ENCODE data around the gene PTPN11. TPM values are rescaled to one million over a fixed set of nuclear protein-coding genes. Genes with fewer than 3 reads are reported as not detected.
A peak's percentile ranks its signal among the peaks of the same experiment; 100 is the strongest.

PTPN11 gene
- total and polyA plus RNA-seq, 2 experiments from 2014 or later = 87.0 to 94.7 TPM

DNA sequence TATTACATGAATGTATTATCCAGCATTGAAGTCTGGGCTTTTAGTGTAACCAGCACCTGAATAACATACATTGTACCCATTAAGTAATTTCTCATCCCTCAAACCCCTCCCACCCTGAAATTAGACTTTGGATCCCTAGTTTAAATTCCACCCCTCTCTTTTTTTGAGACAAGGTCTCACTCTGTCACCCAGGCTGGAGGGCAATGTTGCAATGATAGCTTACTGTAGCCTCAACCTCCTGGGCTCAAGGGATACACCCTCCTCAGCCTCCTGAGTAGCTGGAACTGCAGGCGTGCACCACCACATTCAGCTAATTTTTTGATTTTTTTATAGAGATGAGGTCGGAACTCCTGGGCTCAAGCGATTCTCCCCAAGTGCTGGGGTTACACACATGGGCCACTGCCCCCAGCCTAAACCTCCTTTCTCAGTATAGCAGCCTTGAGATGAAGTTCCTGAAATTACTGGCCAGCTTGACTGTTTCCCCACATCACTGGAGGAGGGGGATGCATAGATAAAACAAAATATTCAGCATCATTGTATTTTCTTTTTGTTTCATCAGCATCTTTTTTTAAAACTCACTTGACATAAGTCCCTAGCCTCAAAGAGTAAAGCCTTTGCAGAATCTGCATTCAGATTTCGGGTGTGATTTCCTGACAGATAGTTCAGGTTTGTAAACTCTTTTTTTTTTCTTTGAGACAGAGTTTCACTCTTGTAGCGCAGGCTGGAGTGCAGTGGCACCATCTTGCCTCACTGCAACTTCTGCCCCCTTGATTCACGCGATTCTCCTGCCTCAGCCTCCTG is 7.0 kb downstream of the PTPN11 start:
- Histone ChIP-seq H3F3A (replicated peaks; ENCODE audit: low read depth) (0 out of 2 replicates have a peak, but pooled peaks cover under 1% of the 10 kb centered on the region), H3K36me3 (ENCODE audit: insufficient read depth) (no peaks in the 10 kb centered on the region), H2AFZ (no peak overlapping the region), H3K27me3 (ENCODE audit: insufficient read depth) (no peaks in the 10 kb centered on the region), H3K4me3 (no peak overlapping the region), H3K79me2 (replicated peaks; ENCODE audit: insufficient read depth) (peaks cover 99% of the 10 kb centered on the region), H3K4me1 (ENCODE audit: insufficient read depth) (peaks cover 6% of the 10 kb centered on the region; the same call in 1 of the 2 replicates), H3K9me2 (ENCODE audit: insufficient read depth) (no peaks in the 10 kb centered on the region), H4K20me1 (replicated peaks; ENCODE audit: insufficient read depth) (peaks cover 64% of the 10 kb centered on the region), H3K4me2 (no peak overlapping the region), H3K27ac (ENCODE audit: low read depth) (0 out of 2 replicates have a peak overlapping the region, but pooled peaks have one; percentile 32)
- no peak for TF ChIP-seq EZH2phosphoT487 (IDR thresholded peaks at IDR 0.05; ENCODE audit: unreplicated experiment)
- TF ChIP-seq NANOG (IDR thresholded peaks at IDR 0.05; ENCODE audit: borderline replicate concordance) = no peak
- TF ChIP-seq, protein P1, sequence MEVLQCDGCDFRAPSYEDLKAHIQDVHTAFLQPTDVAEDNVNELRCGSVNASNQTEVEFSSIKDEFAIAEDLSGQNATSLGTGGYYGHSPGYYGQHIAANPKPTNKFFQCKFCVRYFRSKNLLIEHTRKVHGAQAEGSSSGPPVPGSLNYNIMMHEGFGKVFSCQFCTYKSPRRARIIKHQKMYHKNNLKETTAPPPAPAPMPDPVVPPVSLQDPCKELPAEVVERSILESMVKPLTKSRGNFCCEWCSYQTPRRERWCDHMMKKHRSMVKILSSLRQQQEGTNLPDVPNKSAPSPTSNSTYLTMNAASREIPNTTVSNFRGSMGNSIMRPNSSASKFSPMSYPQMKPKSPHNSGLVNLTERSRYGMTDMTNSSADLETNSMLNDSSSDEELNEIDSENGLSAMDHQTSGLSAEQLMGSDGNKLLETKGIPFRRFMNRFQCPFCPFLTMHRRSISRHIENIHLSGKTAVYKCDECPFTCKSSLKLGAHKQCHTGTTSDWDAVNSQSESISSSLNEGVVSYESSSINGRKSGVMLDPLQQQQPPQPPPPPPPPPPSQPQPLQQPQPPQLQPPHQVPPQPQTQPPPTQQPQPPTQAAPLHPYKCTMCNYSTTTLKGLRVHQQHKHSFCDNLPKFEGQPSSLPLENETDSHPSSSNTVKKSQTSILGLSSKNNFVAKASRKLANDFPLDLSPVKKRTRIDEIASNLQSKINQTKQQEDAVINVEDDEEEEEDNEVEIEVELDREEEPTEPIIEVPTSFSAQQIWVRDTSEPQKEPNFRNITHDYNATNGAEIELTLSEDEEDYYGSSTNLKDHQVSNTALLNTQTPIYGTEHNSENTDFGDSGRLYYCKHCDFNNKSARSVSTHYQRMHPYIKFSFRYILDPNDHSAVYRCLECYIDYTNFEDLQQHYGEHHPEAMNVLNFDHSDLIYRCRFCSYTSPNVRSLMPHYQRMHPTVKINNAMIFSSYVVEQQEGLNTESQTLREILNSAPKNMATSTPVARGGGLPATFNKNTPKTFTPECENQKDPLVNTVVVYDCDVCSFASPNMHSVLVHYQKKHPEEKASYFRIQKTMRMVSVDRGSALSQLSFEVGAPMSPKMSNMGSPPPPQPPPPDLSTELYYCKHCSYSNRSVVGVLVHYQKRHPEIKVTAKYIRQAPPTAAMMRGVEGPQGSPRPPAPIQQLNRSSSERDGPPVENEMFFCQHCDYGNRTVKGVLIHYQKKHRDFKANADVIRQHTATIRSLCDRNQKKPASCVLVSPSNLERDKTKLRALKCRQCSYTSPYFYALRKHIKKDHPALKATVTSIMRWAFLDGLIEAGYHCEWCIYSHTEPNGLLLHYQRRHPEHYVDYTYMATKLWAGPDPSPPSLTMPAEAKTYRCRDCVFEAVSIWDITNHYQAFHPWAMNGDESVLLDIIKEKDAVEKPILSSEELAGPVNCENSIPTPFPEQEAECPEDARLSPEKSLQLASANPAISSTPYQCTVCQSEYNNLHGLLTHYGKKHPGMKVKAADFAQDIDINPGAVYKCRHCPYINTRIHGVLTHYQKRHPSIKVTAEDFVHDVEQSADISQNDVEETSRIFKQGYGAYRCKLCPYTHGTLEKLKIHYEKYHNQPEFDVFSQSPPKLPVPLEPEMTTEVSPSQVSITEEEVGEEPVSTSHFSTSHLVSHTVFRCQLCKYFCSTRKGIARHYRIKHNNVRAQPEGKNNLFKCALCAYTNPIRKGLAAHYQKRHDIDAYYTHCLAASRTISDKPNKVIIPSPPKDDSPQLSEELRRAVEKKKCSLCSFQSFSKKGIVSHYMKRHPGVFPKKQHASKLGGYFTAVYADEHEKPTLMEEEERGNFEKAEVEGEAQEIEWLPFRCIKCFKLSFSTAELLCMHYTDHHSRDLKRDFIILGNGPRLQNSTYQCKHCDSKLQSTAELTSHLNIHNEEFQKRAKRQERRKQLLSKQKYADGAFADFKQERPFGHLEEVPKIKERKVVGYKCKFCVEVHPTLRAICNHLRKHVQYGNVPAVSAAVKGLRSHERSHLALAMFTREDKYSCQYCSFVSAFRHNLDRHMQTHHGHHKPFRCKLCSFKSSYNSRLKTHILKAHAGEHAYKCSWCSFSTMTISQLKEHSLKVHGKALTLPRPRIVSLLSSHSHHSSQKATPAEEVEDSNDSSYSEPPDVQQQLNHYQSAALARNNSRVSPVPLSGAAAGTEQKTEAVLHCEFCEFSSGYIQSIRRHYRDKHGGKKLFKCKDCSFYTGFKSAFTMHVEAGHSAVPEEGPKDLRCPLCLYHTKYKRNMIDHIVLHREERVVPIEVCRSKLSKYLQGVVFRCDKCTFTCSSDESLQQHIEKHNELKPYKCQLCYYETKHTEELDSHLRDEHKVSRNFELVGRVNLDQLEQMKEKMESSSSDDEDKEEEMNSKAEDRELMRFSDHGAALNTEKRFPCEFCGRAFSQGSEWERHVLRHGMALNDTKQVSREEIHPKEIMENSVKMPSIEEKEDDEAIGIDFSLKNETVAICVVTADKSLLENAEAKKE (CRISPR knock-in tag; IDR thresholded peaks at IDR 0.05) = no peak
- TF ChIP-seq EZH2 (IDR thresholded peaks at IDR 0.05; ENCODE audit: low read depth, unreplicated experiment) = no peak
- TF ChIP-seq POLR2AphosphoS5 (IDR thresholded peaks at IDR 0.05; ENCODE audit: low read depth) = no peak
- TF ChIP-seq JUNB (IDR thresholded peaks at IDR 0.05; ENCODE audit: unreplicated experiment) = no peak
- no peak for TF ChIP-seq ZNF331 (CRISPR knock-in tag; IDR thresholded peaks at IDR 0.05; ENCODE audit: low read depth)
- no peak for TF ChIP-seq ZNF114 (CRISPR knock-in tag; IDR thresholded peaks at IDR 0.05)
- TF ChIP-seq, protein P2, sequence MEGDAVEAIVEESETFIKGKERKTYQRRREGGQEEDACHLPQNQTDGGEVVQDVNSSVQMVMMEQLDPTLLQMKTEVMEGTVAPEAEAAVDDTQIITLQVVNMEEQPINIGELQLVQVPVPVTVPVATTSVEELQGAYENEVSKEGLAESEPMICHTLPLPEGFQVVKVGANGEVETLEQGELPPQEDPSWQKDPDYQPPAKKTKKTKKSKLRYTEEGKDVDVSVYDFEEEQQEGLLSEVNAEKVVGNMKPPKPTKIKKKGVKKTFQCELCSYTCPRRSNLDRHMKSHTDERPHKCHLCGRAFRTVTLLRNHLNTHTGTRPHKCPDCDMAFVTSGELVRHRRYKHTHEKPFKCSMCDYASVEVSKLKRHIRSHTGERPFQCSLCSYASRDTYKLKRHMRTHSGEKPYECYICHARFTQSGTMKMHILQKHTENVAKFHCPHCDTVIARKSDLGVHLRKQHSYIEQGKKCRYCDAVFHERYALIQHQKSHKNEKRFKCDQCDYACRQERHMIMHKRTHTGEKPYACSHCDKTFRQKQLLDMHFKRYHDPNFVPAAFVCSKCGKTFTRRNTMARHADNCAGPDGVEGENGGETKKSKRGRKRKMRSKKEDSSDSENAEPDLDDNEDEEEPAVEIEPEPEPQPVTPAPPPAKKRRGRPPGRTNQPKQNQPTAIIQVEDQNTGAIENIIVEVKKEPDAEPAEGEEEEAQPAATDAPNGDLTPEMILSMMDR (conservative IDR thresholded peaks at IDR 0.05; ENCODE audit: low read depth in 2 of 2) = no peak
- TF ChIP-seq, protein P3, sequence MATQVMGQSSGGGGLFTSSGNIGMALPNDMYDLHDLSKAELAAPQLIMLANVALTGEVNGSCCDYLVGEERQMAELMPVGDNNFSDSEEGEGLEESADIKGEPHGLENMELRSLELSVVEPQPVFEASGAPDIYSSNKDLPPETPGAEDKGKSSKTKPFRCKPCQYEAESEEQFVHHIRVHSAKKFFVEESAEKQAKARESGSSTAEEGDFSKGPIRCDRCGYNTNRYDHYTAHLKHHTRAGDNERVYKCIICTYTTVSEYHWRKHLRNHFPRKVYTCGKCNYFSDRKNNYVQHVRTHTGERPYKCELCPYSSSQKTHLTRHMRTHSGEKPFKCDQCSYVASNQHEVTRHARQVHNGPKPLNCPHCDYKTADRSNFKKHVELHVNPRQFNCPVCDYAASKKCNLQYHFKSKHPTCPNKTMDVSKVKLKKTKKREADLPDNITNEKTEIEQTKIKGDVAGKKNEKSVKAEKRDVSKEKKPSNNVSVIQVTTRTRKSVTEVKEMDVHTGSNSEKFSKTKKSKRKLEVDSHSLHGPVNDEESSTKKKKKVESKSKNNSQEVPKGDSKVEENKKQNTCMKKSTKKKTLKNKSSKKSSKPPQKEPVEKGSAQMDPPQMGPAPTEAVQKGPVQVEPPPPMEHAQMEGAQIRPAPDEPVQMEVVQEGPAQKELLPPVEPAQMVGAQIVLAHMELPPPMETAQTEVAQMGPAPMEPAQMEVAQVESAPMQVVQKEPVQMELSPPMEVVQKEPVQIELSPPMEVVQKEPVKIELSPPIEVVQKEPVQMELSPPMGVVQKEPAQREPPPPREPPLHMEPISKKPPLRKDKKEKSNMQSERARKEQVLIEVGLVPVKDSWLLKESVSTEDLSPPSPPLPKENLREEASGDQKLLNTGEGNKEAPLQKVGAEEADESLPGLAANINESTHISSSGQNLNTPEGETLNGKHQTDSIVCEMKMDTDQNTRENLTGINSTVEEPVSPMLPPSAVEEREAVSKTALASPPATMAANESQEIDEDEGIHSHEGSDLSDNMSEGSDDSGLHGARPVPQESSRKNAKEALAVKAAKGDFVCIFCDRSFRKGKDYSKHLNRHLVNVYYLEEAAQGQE (IDR thresholded peaks at IDR 0.05; ENCODE audit: unreplicated experiment) = no peak
- no peak for TF ChIP-seq STAT1 (IDR thresholded peaks at IDR 0.05; ENCODE audit: unreplicated experiment)
- TF ChIP-seq CREB1 (CRISPR knock-in tag; IDR thresholded peaks at IDR 0.05; ENCODE audit: low read depth) = no peak
- DNase-seq (ENCODE audit: low spot score) (no peak), ATAC-seq (no peak)
- peaks cover 3% of the 10 kb centered on the region for H3K36me3 Mint-ChIP-seq (ENCODE audit: low read depth)
- H3K4me3 Mint-ChIP-seq = no peak overlapping the region
- no peak overlapping the region for H3K27ac Mint-ChIP-seq
- H3K9me3 Mint-ChIP-seq = no peaks in the 10 kb centered on the region
- peaks cover 1% of the 10 kb centered on the region; the same call in 1 of the 3 replicates for H3K4me1 Mint-ChIP-seq
- peaks cover 4% of the 10 kb centered on the region for H3K27me3 Mint-ChIP-seq (ENCODE audit: insufficient read depth, low read depth, poor library complexity)
